Upper lobe of right lung (tissue), 1 donor: Measurements from ENCODE around the gene PTPRM. TPM values are rescaled to one million over a fixed set of nuclear protein-coding genes. Genes with fewer than 3 reads are reported as not detected.
A peak's percentile ranks its signal among the peaks of the same experiment; 100 is the strongest.

Experiments
- ATAC-seq: fragments of 200-7000 bp; cut with Tn5 transposase; one replicate; pipeline ENCODE4 v1.9.1; 2020; ENCODE audit warnings: mild to moderate bottlenecking, moderate library complexity
- DNase-seq: peaks from one replicate; pipeline ENCODE4 v3.0.0-alpha.2; 2020
- H3K27ac ChIP-seq: fragments of 200-600 bp; one replicate; pipeline ENCODE4 v1.8.0; 2022
- H3K27me3 ChIP-seq: fragments of 200-600 bp; one replicate; pipeline ENCODE4 v1.8.0; 2022; ENCODE audit warnings: mild to moderate bottlenecking
- H3K36me3 ChIP-seq: fragments of 200-600 bp; one replicate; pipeline ENCODE4 v1.8.0; 2022
- H3K4me1 ChIP-seq: fragments of 200-600 bp; one replicate; pipeline ENCODE4 v1.8.0; 2022
- H3K4me3 ChIP-seq: fragments of 200-600 bp; one replicate; pipeline ENCODE4 v1.8.0; 2022; ENCODE audit warnings: mild to moderate bottlenecking
- H3K9me3 ChIP-seq: fragments of 200-600 bp; one replicate; pipeline ENCODE4 v1.8.0; 2022
- intact Hi-C: fragments of 100-400 bp; cut with DNase I; formaldehyde crosslinking; loops from one replicate; pipeline ENCODE4 v1.11.0; 2022
- total RNA-seq: library from RNA; stranded (reverse); fragmentation: NEBNext Ultra II Directional; extraction: Animal tissue kit (Norgen Biotek cat#: 25700); gene quantifications from one replicate; pipeline ENCODE4 v1.2.1, GENCODE V29; 2021
- TF ChIP-seq, protein P1 (sequence below): fragments of 200-600 bp; IDR thresholded peaks from one replicate; pipeline ENCODE4 v1.8.0; 2022; ENCODE audit warnings: antibody characterized with exemption
- donor health status: DM: no; HTN: yes; CAD: no; lungs with severe emphysema.

Gene PTPRM
- total RNA-seq, 1 donor from 2014 or later: 99.3 TPM

DNA sequence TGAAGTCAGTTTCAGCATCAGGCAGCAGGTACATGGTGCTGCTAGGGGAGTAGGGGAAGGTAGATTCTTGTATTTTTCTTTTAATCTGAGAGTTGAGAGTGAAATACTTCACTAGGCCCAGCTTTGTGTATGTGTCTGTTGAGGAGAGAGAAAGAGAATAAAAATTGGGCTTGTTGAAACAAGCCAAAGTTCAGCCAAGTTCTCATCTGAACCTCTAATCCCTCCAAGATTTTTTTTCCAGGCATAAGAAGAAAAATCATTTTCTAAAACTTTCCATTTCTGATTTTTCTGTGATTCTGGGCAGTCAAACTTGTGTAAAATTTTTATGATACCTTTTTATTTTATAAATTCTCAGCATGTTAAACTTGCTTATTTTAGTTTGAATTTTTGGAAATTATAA lies 55.6 kb downstream of the PTPRM start:
- no peak for DNase-seq
- intact Hi-C loops: no loop called here
- H3K4me1 ChIP-seq: peaks cover 25% of the 10 kb centered on the region
- ATAC-seq: no peak
- H3K27ac ChIP-seq: no peak overlapping the region
- H3K9me3 ChIP-seq: no peaks in the 10 kb centered on the region
- H3K36me3 ChIP-seq: no peaks in the 10 kb centered on the region
- TF ChIP-seq, protein P1, sequence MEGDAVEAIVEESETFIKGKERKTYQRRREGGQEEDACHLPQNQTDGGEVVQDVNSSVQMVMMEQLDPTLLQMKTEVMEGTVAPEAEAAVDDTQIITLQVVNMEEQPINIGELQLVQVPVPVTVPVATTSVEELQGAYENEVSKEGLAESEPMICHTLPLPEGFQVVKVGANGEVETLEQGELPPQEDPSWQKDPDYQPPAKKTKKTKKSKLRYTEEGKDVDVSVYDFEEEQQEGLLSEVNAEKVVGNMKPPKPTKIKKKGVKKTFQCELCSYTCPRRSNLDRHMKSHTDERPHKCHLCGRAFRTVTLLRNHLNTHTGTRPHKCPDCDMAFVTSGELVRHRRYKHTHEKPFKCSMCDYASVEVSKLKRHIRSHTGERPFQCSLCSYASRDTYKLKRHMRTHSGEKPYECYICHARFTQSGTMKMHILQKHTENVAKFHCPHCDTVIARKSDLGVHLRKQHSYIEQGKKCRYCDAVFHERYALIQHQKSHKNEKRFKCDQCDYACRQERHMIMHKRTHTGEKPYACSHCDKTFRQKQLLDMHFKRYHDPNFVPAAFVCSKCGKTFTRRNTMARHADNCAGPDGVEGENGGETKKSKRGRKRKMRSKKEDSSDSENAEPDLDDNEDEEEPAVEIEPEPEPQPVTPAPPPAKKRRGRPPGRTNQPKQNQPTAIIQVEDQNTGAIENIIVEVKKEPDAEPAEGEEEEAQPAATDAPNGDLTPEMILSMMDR: no peak
- H3K4me3 ChIP-seq: no peak overlapping the region
- no peaks in the 10 kb centered on the region for H3K27me3 ChIP-seq

DNA sequence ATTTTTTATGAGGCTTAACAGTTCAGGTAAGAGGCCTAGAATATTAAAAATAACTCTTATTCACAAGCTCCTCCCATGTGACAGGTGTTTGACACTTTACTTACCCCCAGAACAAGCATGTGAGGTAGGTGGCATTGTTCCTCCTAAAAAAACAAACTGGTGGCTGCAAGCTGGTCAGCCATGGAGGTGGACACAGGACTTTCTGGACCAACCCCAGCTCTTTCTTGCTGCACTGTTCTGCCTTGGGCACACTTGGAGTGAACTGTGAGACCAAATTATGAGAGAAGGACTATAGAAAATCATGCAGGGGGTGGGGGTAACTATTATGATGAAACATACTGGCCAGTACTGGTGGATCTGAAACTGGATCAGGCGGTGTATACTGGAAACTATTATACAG lies 56.6 kb downstream of the PTPRM start:
- Histone ChIP-seq H3K27ac (no peak overlapping the region), H3K9me3 (no peaks in the 10 kb centered on the region), H3K4me3 (no peak overlapping the region), H3K4me1 (peaks cover 19% of the 10 kb centered on the region), H3K36me3 (no peaks in the 10 kb centered on the region), H3K27me3 (no peaks in the 10 kb centered on the region)
- TF ChIP-seq, protein P1: no peak
- intact Hi-C loops: no loop called here
- DNase-seq (no peak), ATAC-seq (no peak)

DNA sequence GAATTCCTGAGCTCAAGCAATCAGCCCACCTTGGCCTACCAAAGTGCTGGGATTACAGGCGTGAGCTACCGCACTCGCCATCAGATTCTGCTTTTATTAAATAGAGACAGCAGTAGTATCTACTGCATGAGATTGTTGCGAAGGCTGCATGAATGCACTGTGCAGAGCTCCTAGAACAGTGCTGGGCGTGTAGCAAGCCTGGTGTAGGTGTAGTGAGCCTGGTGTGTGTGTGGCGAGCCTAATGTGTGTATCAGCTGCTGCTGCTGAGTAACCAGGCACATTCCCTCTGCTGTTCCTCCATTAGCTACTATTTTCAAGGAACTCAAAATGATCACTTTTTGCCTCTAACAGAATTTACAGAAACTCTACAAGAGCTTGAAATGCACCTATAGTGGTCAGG lies 57.6 kb downstream of the PTPRM start:
- H3K4me3 ChIP-seq: no peak overlapping the region
- intact Hi-C loops: no loop called here
- no peak for ATAC-seq
- H3K27me3 ChIP-seq: no peaks in the 10 kb centered on the region
- H3K36me3 ChIP-seq: no peaks in the 10 kb centered on the region
- peaks cover 9% of the 10 kb centered on the region for H3K4me1 ChIP-seq
- no peaks in the 10 kb centered on the region for H3K9me3 ChIP-seq
- DNase-seq: no peak
- no peak overlapping the region for H3K27ac ChIP-seq
- TF ChIP-seq, protein P1: no peak

DNA sequence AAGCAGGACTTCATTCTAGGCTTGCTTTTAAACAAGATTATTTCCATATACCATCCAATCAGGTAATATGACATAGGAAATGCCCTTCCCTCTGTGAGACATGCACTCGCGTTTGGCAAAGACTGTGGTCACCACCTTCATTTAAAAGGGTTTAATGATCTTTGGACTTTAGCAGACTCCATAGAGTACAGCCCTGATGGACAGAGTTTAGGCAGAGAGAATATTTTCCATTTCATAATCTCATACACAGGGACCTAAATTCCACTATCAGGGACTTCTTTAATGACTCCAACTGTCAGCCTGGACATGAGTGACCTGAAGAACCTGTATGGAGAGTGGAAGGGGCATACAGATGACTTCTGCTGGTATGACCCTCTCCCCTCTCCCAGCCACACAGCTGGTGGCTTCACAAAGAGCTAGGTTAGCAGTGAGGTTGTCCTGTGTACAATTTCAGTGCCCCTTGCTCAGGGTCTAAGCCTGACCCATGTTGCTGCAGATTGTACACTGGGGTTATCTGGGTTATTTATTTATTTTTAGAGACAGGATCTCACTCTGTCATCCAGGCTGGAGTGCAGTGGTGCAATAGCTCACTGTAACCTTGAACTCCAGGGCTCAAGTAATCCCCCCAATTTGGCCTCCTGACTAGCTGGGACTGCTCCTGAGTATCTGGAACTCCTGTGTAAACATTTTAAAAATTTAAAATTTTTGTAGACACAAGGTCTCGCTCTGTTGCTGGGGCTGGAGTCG lies 59.2 kb downstream of the PTPRM start:
- Histone ChIP-seq H3K36me3 (no peaks in the 10 kb centered on the region), H3K9me3 (no peaks in the 10 kb centered on the region), H3K4me3 (no peak overlapping the region), H3K27ac (no peak overlapping the region), H3K4me1 (peaks cover 7% of the 10 kb centered on the region), H3K27me3 (no peaks in the 10 kb centered on the region)
- intact Hi-C loops: no loop called here
- DNase-seq (no peak), ATAC-seq (peak; percentile 12)
- TF ChIP-seq, protein P1: no peak

DNA sequence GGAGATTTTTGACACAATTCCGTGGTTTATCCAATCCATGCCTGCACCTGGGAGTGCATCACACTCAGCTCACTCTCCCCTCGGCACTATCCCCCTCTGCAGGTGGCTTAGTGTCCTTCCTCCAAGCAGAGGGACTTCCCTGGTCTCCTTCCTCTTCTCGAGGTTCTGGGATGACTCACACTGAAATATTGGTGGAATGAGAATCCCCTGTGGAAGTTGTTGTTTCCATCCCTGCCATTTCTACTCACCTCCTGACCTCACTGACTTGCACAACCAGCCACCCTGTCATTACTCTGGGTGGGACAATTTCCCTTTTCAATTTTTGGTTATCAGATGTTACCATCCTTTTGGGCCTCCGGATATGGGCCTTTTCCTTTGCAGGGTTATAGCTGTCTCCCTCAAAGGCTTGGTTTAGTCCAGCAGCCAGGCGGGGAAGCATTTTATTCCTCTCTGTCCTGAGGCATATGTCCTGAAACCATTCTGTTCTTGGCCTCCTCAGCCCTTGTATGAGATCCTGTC lies 59.9 kb downstream of the PTPRM start:
- Histone ChIP-seq H3K4me1 (peaks cover 7% of the 10 kb centered on the region), H3K4me3 (no peak overlapping the region), H3K27me3 (no peaks in the 10 kb centered on the region), H3K9me3 (no peaks in the 10 kb centered on the region), H3K36me3 (no peaks in the 10 kb centered on the region), H3K27ac (no peak overlapping the region)
- DNase-seq (no peak), ATAC-seq (peak; percentile 72)
- intact Hi-C loops: no loop called here
- TF ChIP-seq, protein P1: no peak
